ENCODE results near the gene ZFHX3. TPM values are rescaled to one million over a fixed set of nuclear protein-coding genes. Genes with fewer than 3 reads are reported as not detected.

ZFHX3 gene
- total and polyA plus RNA-seq, 2 donors (not counting 1 experiment from before 2014, with no cell fraction given), result 0.54 to 6.6 TPM

DNA sequence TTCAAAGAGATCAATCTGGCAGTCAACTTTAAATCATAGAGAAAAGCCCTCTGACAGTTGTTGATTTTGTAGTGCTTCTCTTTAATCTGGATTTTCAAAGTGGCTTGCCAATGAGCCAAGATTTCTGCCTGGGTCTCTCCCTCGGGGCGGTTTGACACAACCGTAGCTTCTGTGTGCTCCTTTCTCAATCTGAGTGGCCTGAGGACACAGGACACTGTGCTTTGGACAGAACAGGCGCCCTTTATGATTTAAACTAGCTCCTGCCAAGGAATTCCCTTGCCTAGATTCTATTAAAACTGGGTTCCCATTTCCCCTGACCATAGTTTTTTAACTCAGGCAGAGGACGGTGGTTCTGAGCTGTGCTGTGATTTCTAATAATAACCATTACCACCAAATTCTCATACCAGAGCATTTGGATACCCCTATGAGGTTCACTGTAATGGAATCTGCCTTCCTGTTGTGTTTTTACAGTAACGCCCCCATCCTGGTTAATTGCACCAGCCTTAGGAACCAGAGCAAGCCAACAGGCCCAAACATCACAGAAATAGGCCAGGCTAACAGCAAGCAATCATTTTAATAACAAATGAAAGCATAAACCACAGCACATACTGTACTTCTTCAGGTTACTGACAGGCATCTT is 4.0 kb downstream of the ZFHX3 start:
- 91% methylated on average over 4 of the region's 6 CpGs for WGBS (ENCODE audit: insufficient coverage)
- POLR2A ChIA-PET, result no interaction called here
- no peaks in the 10 kb centered on the region for H3K9me3 ChIP-seq (ENCODE audit: control extremely low read depth in 1 of 3, control insufficient read depth in 2 of 3, insufficient read depth in 1 of 3, low read length in 2 of 3)
- H3K4me2 ChIP-seq (replicated peaks; ENCODE audit: low read depth, low read length, poor library complexity, severe bottlenecking), result no peak overlapping the region
- Mint-ChIP-seq H3K27me3 (peaks cover 5% of the 10 kb centered on the region), H3K27ac (no peak overlapping the region), H3K4me1 (peaks cover 18% of the 10 kb centered on the region), H3K9me3 (ENCODE audit: insufficient read depth) (no peaks in the 10 kb centered on the region), H3K4me3 (no peak overlapping the region)
- peaks cover 6 to 13% of the 10 kb centered on the region in 2 donors for H3K4me1 ChIP-seq (ENCODE audit: control insufficient read depth in 2 of 2, insufficient read depth in 2 of 2, low read length in 2 of 2)
- H3K4me3 ChIP-seq (ENCODE audit: control extremely low read depth in 1 of 5, extremely low read depth in 1 of 5, insufficient read depth in 1 of 5, low read depth in 2 of 5, low read length in 4 of 5), result no peak overlapping the region
- TF ChIP-seq, protein P1, sequence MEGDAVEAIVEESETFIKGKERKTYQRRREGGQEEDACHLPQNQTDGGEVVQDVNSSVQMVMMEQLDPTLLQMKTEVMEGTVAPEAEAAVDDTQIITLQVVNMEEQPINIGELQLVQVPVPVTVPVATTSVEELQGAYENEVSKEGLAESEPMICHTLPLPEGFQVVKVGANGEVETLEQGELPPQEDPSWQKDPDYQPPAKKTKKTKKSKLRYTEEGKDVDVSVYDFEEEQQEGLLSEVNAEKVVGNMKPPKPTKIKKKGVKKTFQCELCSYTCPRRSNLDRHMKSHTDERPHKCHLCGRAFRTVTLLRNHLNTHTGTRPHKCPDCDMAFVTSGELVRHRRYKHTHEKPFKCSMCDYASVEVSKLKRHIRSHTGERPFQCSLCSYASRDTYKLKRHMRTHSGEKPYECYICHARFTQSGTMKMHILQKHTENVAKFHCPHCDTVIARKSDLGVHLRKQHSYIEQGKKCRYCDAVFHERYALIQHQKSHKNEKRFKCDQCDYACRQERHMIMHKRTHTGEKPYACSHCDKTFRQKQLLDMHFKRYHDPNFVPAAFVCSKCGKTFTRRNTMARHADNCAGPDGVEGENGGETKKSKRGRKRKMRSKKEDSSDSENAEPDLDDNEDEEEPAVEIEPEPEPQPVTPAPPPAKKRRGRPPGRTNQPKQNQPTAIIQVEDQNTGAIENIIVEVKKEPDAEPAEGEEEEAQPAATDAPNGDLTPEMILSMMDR (IDR thresholded peaks at IDR 0.05), result no peak
- TF ChIP-seq EZH2 (IDR thresholded peaks at IDR 0.05; ENCODE audit: borderline replicate concordance, insufficient read depth, low read depth, low read length, poor library complexity, severe bottlenecking), result no peak
- H3K79me2 ChIP-seq (ENCODE audit: control insufficient read depth, insufficient read depth, low read length), result no peaks in the 10 kb centered on the region
- peaks cover 0 to 3% (median under 1%) of the 10 kb centered on the region in 4 experiments for H3K27me3 ChIP-seq (replicated peaks in 1 of 4; ENCODE audit: control extremely low read depth in 1 of 4, control insufficient read depth in 3 of 4, insufficient read depth in 4 of 4, low read length in 3 of 4)
- no peak overlapping the region for H3K27ac ChIP-seq (ENCODE audit: low read length in 2 of 2)
- CTCF ChIA-PET, result no interaction called here
- no peaks in the 10 kb centered on the region for H3K36me3 ChIP-seq (replicated peaks in 1 of 2; ENCODE audit: control extremely low read depth in 1 of 2, control insufficient read depth in 1 of 2, extremely low read depth in 1 of 2, insufficient read depth in 2 of 2, low read length in 1 of 2)
- no peak for ATAC-seq (ENCODE audit: low read depth)
- no peak overlapping the region for H3K9ac ChIP-seq (ENCODE audit: low read length)
- intact Hi-C loops (cut with micrococcal nuclease), result loop anchor here (10.0 kb wide), 1 partner anchor 1251 kb away; the partner anchor contains the start of gene PSMD7
- no peaks in the 10 kb centered on the region for H4K20me1 ChIP-seq (ENCODE audit: control insufficient read depth, insufficient read depth, low read length, poor library complexity, severe bottlenecking)
- H2AFZ ChIP-seq (ENCODE audit: insufficient read depth, low read depth, low read length, poor library complexity, severe bottlenecking), result no peak overlapping the region
- DNase-seq, result no peak

DNA sequence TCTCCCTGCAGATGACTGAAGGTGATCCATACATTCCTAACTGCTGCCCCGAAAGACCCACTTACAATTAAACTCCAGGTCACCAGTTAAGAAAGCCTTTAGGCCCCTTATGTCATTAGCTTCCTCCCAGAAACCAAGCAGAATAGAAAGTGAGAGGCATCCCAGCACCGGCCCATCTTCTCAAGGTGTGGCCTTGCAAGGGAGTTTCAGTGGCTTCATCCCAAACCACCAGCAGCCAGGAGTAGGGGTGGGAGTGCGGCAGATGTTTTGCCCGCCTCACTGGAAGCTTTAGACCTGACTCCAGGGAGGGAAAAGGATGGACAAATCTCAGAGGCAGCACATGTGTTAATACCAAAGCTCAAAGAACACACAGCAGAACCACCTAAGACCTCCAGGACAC is 5.1 kb downstream of the ZFHX3 start:
- CTCF ChIA-PET, result no interaction called here
- H3K27me3 Mint-ChIP-seq, result peaks cover 2% of the 10 kb centered on the region
- H3K4me3 Mint-ChIP-seq, result no peak overlapping the region
- POLR2A ChIA-PET, result interaction anchor here (0.6 kb wide), 1 partner anchor 503 kb away, joined by 8 read pairs; no protein-coding TSS in a partner anchor
- H2AFZ ChIP-seq (ENCODE audit: insufficient read depth, low read depth, low read length, poor library complexity, severe bottlenecking), result no peak overlapping the region
- peaks cover 13% of the 10 kb centered on the region for H3K4me1 Mint-ChIP-seq
- no peak for ATAC-seq (ENCODE audit: low read depth)
- no peak overlapping the region for H3K9ac ChIP-seq (ENCODE audit: low read length)
- intact Hi-C loops (cut with micrococcal nuclease), result loop anchor here (10.0 kb wide), 1 partner anchor 1252 kb away; the partner anchor contains the start of gene PSMD7
- DNase-seq, result no peak
- no peak overlapping the region for H3K27ac Mint-ChIP-seq
- no peaks in the 10 kb centered on the region for H3K27me3 ChIP-seq (replicated peaks in 1 of 4; ENCODE audit: control extremely low read depth in 1 of 4, control insufficient read depth in 3 of 4, insufficient read depth in 4 of 4, low read length in 3 of 4)
- WGBS (ENCODE audit: insufficient coverage), result 100% methylated on average over 2 of the region's 4 CpGs
- no peaks in the 10 kb centered on the region for H4K20me1 ChIP-seq (ENCODE audit: control insufficient read depth, insufficient read depth, low read length, poor library complexity, severe bottlenecking)
- H3K79me2 ChIP-seq (ENCODE audit: control insufficient read depth, insufficient read depth, low read length), result no peaks in the 10 kb centered on the region
- H3K27ac ChIP-seq (ENCODE audit: low read length in 2 of 2), result no peak overlapping the region
- no peaks in the 10 kb centered on the region for H3K9me3 Mint-ChIP-seq (ENCODE audit: insufficient read depth)
- TF ChIP-seq, protein P1 (IDR thresholded peaks at IDR 0.05), result no peak
- no peak for TF ChIP-seq EZH2 (IDR thresholded peaks at IDR 0.05; ENCODE audit: borderline replicate concordance, insufficient read depth, low read depth, low read length, poor library complexity, severe bottlenecking)
- peaks cover 0 to 6% of the 10 kb centered on the region in 2 donors for H3K4me1 ChIP-seq (ENCODE audit: control insufficient read depth in 2 of 2, insufficient read depth in 2 of 2, low read length in 2 of 2)
- no peaks in the 10 kb centered on the region for H3K36me3 ChIP-seq (replicated peaks in 1 of 2; ENCODE audit: control extremely low read depth in 1 of 2, control insufficient read depth in 1 of 2, extremely low read depth in 1 of 2, insufficient read depth in 2 of 2, low read length in 1 of 2)
- H3K9me3 ChIP-seq (ENCODE audit: control extremely low read depth in 1 of 3, control insufficient read depth in 2 of 3, insufficient read depth in 1 of 3, low read length in 2 of 3), result no peaks in the 10 kb centered on the region
- no peak overlapping the region for H3K4me2 ChIP-seq (replicated peaks; ENCODE audit: low read depth, low read length, poor library complexity, severe bottlenecking)
- no peak overlapping the region for H3K4me3 ChIP-seq (ENCODE audit: control extremely low read depth in 1 of 5, extremely low read depth in 1 of 5, insufficient read depth in 1 of 5, low read depth in 2 of 5, low read length in 4 of 5)

Data from B cell (primary cell).